HG02870 (cell line): Measurements from ENCODE around the gene SPEG.
A peak's percentile ranks its signal among the peaks of the same experiment; 100 is the strongest.

ENCODE experiments used
- ATAC-seq: cut with Tn5 transposase; IDR thresholded peaks from one replicate; pipeline ENCODE4 v1.9.1; 2021; ENCODE audit warnings: mild to moderate bottlenecking, moderate library complexity; ENCODE audit not compliant: unreplicated experiment

SPEG gene

GRCh38 chr2:219493086-219493485 lies 58.4 kb downstream of the SPEG start:
- no peak for ATAC-seq

DNA sequence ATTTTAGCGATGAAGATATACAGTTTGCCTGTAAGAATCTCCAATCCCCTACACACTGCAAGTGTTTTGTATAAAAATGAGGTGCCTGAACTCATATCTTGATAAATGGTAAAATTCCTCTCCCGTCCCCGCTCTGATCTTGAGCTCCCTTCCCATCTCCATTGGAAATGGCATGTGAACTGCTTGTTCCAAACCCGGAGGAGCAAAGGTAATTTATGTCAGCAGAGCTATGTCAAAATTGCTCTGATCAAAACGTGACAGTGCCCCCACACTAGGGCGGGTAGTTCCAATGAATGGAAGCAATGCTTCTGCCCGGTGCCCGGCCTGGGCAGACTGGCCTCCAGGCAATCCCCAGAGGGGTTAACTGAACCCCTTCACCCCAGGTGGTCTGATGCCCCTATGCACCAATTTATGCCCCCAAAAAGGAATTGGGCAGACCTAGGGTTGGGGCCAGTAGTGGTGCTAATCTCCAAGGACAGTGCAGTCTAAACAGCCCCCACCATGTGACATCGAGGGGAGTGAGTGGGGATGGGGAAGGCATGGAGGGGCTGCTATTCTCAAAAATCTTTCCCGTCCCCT lies 60.4 kb downstream of the SPEG start:
- no peak for ATAC-seq

DNA sequence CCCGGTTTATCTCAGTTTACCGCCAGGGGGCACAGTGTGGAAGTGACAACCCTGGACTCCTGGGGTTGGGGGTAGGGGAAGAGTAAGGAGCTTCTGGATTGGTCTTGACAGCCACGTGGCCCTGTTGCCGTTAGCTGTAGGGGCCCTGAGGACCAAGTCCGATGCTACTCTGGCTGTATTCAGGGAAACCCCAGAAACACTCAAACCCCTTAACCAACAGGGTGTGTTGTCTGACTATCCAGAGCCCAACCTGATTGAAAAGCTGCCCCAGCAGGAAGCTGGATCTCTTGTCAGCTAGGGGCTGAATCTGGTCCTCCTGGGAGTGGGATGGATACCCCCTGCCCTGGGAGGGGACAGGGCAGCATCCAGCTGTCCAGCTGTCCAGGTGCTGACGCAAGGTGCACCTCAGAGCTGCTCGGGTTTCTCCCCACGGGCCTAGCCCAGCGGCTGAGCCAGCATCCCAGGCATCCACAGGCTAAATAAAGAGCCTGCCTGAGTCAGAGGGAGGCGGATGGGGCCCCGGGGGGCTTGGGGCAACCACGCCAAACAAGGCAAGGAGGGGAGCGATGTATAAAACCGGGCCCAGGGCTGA lies 61.0 kb downstream of the SPEG start:
- no peak for ATAC-seq

GRCh38 chr2:219496247-219496824 lies 61.7 kb downstream of the SPEG start:
- ATAC-seq, result no peak

- ATAC-seq, result no peak
Measured at GRCh38 chr2:219496825-219497494, 62.3 kb downstream of the SPEG start.

DNA sequence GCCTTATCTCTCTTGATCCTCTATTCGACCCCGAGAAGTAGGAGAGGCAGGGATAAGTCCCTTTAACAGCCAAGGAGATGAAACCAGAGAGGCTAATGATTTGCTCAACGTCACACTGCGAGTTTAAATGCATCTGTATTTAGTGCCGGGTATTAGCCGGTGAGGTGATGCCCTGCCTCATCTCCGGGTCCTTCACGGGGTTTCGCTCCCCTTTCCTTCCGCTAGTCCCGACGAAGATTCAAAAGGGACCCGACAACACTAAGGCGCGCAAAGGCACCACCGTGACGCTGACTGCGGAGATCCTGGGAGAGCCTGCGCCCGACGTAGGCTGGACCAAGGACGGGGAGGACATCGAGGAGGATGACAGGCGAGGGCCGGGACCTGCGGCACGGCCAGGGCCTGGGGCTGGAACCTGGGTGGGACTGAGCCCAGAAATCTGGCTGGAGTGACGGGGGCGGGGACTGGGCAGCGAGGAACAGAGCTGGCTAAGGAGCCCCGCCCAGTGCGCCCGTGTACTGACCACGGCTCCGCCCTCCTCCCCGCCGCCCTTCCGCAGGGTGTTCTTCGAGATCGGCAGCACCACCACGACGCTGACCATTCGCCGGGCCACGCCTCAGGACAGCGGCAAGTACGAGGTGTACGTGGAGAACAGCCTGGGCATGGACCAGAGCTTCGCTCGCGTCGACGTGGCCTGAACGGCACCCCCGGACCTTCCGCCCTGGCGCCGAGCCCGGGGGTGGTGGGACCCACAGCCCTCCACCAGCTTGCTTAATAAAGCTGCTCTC lies 63.0 kb downstream of the SPEG start:
- ATAC-seq, result no peak

DNA sequence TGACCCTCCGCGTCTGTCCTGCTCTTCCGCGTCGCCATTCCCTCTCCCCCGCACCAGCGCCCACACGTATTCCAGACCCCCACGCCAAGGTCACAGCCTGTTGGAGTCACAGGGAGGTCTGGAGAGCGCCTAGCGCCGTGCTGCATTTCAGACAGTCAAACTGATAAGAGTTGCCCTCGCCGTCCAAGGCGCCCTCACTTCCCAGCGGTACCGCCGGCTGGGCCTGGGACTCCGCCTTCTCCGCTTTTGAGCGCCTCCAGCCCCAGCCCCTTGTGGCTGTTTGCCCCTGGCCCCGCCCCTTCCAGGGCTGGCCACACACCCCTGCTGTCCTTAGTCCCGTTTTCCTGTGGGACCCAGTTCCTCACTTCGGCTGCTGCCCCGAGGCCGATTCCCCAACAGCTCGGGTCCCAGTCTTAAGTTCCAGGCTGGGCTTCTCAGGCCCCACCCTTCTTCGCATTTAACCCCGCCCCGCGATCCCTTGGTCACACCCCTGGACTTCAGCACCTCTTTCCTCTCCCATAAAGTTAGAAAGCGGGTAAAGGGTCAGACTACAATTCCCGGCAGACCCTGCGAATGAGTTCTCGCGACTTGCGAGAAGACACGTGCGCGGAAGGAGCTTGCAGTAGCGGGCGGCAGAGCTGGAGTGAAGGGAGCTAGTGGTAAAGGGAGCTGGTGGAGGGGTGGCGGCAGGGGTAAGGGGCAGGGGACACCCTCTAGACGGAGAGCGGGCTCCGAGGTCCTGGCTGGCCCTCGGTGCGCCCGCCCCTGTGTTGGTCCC lies 63.8 kb downstream of the SPEG start, which contains the start of gene GMPPA:
Gene GMPPA (plus strand): TSS at position 612 of the 778 bp plus-strand sequence. CDS start 1,085 bp downstream, outside the sequence.
- peak; percentile 95 for ATAC-seq

DNA sequence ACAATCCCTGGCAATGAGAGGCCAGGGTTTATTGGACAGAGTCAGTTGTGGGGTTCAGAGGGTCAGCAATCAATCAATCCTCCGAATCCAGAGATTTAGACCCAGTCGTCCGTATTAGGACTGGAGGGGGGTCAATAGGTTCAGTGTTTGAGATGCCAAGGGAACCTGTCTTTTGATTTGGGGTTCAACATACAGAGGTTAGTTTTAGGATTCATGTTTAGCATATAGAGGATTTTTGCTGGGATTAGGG lies 64.3 kb downstream of the SPEG start:
- peak; percentile 0 for ATAC-seq

DNA sequence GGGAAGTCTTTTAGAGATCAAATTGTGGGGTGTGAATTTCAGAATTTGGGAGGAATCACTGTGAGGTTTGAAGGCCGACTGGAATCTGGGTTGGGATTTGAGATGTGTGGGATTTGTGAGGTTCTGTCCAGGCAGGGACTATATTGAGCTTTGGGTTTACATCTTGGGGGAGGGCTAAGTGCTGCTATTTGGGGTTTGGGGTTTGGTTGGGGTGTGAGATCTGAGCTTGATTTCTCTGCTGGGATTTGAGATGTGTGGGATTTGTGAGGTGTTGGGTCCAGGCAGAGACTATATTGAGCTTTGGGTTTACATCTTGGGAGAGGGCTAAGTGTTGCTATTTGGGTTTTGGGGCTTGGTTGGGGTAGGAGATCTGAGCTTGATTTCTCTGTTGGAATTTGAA lies 64.9 kb downstream of the SPEG start:
- ATAC-seq, result no peak

DNA sequence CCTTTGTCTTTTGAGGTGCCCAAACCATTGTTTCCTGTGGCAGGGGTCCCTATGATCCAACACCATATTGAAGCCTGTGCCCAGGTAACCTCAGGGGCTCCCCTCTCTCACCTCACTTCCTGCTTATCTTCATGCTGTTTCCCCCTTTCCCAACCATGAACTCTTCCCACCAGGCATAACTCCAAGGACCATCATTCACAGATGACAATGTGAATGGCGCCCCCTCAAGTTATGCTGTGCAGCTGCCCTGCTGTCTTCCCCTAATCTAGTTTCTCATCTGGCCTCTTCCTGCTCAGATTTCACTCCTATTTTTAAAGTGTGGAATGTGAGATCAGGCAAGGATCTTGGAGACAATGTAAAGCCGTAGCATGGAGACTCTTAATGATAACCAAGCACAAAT lies 65.5 kb downstream of the SPEG start:
- no peak for ATAC-seq

- ATAC-seq, result no peak
Measured at GRCh38 chr2:219501849-219502248, 67.2 kb downstream of the SPEG start.

GRCh38 chr2:219502618-219503017 lies 68.0 kb downstream of the SPEG start:
- no peak for ATAC-seq

DNA sequence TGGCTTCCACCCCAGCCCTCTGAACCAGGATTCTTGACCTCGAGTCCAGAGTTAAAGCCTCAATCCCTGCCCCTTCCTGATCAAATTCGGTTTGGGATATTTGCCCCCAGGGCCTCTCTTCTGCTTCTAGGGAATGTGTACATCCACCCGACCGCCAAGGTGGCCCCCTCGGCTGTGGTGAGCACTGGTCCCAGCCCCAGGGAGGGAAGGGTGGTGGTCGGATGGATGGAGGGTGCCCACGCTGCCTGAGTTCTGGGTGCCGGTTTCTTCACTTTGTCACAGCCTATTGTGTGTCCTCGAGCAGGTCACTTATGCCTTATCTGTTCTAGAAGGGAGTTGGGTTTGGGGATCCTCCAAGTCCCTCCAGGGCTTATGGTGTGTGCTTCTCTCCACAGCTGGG lies 70.9 kb downstream of the SPEG start:
- ATAC-seq, result no peak

DNA sequence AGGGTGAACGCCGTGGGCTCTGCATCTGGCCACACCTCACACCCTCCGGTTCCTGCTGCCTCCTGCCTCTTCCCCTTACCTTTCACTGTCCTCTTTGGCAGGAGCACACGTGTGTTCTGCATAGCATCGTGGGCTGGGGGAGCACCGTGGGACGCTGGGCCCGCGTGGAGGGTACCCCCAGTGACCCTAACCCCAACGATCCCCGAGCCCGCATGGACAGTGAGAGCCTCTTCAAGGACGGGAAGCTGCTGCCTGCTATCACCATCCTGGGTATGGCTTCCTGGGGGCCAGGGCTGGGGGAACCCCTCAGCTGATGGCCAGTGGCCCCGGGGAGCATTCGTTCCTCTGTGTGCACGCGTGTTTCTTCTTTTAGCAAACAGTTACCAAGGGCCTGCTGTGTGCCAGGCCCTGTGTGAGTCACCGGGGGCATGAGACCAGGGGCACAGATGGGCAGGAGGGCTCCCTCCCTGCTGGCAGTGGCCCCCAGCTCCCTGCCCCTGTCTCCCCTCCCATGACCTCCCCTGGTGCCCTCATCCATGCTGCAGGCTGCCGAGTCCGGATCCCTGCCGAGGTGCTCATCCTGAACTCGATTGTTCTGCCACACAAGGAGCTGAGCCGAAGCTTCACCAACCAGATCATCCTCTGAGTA lies 71.6 kb downstream of the SPEG start:
- ATAC-seq, result no peak

DNA sequence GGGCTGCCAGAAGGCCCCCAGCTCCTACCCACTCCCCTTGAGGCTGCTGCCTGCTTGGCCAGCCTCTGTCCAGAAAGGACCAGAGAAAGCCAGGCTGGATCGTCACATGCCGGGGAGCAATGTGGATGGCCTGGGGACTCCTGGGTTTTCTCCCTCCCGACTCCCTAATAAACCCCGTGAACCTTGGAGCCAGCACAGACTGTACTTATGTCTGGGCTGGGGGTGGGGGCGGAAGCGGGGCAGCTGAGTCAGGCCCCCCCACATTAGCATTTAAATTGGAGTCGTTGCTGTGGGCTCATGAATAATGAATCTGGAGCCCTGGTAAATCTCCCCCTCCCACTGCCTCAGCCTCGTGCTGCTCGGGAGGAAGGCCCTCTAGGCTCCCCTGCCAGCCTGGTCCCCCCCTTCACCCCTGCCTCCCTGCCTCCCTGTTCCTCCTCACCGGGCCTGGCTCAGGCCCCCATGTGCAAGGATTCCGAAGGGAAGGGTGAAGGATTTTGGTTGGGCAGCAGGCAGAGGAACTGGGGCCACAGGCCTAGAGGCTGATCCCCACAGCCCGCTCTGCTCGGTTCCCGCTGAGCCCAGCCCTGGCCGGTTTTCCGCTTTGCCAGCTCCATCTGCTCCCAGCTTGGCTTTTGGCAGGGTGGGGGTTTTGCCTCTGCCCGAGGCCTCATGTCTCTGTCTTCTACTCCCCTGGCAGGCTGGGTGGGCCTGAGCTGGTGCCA lies 72.3 kb downstream of the SPEG start:
- no peak for ATAC-seq

DNA sequence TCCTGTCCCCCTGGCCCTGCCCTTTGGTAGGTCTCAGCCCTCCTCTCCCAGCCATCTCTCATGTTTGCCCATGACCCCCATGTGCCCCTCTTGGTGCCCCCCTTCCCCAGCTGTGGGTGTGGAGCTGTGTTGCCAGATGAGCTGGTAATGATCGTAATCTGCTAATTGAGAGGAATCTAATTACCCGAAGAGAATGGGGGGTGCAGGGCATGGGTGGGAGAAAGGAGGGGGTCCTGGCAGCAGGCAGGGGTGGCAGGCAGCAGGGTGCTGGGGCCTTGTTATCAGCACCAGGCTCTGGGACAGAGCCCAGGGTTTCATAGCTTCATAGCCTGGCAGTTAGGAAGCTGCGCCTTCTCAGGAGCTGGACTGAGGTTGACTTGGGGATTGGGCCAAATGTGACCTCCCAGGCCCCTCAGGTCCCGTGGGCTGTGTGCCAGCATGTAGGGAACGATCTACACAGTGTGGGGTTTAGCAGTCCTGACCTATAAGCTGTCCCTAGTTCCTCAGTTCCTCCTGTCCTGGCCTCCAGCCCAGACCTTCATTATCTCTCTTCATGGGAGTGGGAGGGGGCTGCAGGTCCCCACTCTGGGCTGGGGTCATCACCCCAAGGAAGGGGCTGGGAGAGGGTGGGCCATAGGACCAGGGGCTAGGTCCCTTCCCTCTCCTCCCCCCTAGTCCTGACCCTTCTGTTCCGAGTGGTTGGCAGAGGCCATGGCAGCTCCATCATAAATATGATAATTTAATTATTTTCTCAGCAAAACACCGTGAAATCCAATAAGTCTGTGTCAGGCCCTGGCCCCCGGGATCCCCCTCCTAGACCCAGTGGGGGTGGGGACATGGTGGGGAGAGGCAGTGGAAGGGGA lies 73.2 kb downstream of the SPEG start:
- no peak for ATAC-seq

- no peak for ATAC-seq
Measured at GRCh38 chr2:219508444-219508734, 73.7 kb downstream of the SPEG start.

DNA sequence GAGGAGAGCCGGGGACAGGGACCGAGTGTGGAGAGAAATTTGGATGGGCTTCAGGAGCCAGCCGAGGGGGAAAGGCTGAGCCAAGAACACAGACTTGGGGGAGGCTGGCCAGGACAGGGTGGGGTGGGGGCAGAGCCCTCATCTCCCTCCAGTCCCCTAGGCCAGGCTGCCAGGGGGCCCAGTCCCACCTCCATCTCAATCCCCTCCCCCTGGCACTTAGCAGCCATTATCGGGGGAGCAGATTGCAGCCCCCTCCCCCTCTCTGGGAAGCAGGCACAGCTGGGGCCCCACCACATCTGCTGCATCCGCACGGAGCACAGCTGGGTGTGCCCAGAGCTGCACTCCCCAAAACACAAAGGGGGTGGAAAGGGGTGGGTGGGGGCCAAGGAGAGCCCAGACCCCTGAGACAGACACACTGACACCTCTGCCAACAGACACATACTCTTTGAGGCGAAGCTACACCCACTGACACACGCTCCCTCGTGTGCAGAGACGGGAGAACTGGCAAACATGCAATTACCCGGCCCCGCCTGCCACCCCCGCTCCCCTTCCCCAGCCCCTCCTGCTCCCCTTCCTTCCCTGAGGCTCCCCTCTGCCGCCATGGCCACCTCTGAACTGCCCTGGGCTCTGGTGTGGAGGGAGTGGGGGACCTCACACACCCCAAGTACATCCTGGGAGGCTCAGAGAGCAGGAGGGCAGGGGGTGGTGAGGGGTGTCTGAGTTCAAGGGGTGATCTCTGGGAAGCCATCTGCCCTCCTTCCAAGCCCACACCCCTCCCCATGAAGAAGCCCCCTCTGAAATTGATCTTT lies 74.5 kb downstream of the SPEG start:
- ATAC-seq, result peak; percentile 14
